Measurements from ENCODE around the gene KCNG2.
A peak's percentile ranks its signal among the peaks of the same experiment; 100 is the strongest.

KCNG2 gene

DNA sequence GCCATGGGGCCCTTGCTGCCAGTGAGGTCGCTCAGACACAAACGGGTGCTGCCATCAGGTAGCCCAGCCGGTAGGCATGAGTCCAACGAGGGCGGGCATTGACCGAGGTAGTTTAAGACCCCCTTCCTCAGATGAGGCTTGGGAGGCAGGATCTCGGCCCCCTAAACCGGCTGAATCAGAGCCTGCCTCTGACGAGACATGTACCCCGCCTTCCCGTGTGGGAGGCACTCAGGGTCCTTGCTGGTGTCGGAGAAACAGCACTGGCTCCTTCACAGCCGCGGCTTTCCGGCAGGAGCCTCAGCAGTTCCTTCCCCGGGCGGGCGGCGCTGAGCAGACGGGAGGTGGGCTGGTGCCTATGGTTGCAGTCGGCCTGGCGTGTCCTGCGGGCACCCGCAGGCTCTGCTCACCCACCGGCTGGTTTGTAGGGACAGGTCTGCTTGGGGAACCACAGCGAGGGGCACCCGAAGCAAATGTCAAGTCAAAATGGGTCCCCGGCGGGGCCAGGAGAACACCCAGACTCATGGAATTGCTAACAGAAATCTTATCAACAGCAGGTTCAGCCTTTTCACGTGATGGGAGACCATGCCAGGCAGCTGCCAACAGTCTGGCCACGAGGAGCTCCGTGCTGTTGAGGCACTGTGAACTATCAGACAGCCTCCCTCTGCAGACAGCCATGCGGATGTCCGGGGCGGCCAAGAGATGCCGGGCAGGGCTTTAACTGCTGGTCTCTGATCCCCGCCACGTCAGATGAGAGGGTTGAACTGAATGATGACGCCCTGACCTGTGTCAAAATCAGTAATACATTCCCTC is 2.8 kb downstream of the KCNG2 start:
- no peak for ATAC-seq

DNA sequence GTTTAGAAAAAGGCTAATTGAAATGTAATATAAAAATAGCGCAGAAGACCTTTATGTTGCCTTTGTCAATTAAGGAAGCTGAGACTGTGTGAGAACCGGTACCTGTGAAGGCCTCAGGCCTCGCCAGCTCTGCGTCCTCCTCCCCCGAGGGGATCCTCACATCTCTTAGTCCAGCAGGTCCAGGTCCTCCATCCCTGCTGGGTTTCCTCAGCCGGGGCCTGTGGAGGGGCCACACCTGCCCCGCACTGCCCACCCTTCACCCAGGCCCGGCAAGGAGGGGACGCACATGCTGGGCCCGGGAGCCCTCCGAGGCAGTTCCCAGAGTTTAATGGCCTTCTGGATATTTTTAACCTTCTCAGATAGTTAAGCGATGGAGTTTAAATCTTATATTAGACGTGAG is 3.5 kb downstream of the KCNG2 start:
- no peak for ATAC-seq

DNA sequence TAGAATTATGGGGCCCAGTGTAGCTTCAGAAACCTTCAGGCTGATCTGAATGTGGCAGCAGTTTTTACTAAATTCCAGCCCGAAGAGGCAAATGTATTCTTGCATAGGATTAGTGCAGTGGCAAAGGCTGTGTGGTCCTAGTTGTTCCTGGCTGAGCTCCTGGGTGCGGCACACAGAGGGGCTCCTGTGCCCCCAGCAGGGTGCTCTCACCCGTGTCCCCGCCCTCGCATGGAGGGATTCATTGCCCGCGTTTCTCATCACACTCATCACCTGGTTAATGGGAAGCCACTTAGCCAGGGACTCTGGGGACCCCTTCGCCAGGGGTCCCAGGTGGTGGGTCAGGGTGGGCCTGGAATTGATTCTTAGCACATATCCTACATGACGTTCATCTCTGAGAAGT is 3.9 kb downstream of the KCNG2 start:
- no peak for ATAC-seq

DNA sequence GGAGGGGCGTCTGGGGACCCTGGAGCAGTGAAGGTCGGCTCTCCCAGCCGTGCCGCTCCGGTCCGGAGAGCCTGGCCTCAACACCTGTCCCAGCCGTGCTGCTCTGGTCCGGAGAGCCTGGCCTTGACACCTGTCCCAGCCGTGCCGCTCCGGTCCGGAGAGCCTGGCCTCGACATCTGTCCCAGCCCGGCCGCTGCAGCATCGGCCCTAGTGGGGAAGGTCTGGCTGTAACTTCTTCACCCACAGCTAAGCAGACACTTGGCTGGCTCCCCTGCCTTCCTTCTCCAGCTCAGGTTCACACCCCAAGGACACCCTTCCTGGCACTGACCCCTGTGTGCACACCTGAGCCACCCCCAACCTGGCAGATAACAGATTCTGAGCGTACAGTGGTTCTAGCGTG is 4.6 kb downstream of the KCNG2 start:
- ATAC-seq, result no peak

DNA sequence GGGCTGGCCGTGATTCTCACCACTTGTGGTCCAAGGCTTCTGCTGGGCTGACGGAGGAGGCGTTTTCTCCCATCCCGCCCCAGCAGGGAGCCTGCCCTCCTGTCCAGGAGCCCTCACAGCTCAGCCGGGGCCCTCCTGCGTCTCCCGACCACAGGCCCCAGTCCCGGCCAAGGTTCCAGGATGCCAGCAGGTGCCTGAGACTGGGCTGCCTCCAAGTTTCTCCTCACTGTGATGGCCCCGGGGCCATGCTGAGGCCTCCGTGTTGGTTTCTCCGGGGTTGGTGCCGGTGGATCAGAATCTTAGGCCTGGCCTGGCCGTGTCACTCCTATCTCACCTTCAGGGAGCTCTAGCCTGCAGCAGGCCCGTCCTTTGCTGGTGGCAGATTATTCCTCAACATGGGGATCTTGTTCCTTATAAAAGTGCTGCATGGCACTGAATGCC is 5.9 kb downstream of the KCNG2 start:
- no peak for ATAC-seq

DNA sequence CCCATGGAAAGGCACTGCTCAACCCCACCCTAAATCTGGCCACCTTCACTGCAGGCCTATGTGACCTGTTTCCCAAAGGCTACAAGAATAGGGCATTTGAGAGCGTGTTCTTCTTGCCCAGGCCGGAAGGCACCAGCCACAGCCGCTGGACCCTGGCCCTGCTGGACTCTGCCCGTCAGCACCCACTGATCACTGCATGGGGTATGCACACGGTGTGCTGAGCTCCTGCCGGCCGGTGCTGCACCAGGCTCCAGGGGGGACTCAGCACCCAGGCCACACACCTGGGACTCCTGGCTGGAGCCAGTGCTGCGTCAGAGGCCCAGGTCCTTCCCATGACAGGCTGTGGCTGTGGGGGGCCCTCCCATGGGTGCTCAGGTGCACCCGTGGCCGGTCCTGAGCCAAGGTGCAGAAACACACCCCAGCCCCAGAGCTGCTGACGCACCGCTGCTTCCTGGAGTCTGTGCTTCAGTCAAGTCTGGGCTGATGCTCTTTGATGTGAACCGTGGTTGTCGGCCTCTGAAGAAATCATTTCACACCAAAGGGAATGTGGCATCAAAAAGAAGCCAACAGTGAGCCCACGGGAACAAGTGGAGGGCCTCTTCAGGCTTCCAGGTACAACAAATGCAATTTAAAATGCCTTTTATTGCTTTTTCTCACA is 6.5 kb downstream of the KCNG2 start:
- no peak for ATAC-seq

DNA sequence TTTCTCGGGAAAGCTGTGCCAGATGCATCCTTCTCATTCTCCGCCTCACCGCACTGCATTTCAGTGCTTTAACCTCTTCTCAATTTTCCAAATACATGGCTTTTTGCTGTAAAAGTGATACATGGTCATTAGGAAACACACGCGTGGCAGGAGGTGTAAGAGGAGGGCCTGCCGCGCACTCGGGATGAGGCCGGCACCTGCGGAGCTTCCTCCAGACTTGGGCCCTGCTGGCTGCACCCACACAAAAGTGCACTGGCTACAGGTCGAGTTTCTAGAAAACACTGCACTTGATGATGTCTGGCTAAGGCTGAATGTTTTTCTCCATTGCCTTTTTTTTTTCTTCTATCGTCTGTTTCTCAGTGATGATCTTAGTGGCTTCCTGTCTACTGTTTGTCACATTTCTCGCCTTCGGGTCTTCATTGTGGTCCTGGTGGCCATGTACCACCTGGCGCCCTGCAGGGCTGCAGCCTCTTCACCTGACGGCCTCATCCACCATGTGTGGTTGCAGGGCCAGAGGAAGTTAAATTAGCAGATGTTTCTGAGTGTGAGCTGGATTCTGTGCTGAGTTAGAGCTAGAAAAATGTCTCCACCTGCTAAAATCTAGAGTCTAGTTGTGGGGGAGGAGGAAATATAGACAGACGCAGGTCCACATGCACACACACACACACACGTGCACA is 7.6 kb downstream of the KCNG2 start:
- ATAC-seq, result no peak

DNA sequence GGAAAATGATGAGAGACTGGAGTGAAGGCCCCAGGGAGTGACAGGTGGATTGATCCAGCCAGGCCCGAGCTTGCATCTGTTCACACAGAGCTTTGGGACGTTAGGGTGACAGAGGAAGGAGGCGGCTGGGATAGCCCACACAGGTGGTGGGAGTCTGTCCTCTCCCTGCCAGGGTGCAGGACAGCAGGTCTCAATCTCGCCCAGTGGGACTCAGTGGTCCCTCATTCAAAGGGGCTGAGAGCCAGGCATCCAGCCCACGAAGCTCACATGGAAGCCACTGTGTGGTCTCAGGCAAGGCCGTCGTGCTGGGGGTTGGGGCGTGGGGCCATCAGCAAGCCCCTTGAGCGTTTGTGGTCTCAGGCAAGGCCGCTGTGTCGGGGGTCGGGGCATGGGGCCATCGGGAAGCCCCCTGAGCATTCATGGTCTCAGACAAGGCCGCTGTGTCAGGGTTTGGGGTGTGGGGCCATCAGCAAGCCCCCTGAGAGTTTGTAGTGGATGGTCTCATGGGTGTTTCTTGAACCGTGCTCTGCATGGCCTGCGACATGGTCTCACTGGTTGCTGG is 8.3 kb downstream of the KCNG2 start:
- no peak for ATAC-seq

DNA sequence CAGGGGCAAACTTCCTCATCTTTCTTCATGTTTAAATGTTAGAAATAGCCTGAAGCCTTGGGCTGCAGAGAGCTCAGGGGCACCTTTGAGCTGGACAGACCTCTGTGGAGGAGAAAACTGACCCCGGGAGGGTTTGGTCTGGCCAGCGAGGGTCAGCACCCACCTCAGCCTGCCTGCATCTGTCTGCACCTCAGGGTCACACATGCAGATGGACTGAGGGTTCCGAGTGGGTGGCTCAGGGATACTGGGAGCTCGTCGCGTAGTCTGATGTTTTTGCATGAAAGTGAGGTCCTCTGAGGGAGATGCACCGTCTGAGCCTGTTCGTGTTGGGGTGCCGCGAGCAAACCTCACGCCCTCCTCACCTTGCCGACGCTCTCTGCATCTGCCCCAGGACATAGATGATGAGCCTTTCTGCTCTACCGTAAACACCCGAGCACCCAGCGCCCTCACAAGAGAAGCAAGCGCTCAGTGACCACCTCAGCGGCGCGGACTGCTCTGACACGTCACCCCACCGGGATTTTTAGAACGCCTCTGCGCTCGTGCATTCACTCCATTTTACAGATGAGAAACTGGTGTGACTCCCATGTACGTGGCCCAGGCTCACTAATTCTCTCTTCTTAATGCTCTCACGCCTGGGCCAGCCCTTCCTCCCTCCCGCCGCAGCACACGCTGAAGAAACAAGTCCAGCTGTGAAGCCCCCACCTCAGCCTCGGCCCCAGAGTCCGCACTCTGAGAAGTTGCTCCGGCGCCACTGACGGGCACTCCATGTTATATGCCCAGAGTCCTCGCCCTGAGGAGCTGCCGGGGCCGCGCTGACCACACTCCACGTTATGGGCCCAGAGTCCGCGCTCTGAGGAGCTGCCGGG is 9.5 kb downstream of the KCNG2 start:
- no peak for ATAC-seq

DNA sequence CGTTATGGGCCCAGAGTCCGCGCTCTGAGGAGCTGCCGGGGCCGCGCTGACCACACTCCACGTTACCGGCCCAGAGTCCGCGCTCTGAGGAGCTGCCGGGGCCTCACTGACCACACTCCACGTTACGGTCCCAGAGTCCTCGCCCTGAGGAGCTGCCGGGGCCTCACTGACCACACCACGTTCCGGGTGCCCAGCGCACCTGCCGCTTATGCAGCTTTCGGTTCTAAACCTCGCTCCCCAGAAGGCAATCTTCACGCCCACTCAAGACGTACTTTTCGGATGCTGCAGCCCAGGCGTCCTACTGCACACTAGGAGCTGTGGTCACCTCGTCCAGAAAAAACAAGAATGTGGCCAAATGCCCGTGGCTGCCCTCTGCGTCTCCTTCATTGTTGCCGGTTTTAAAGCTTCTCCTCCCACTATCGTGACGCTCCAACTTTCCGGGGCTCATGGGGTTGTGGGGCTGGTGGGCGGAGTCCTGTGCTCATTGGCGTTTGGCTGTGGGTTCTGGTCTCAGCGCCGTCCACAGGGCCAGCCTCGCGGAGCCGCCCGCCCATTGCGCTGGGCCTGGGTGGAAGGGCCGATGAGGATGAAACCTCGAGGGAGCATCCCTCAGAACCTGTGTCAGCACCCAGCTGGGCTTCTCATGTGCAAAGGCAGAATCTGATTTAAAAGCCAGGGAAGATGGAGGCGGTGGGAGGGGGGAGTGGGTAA is 11.9 kb downstream of the KCNG2 start:
- no peak for ATAC-seq

DNA sequence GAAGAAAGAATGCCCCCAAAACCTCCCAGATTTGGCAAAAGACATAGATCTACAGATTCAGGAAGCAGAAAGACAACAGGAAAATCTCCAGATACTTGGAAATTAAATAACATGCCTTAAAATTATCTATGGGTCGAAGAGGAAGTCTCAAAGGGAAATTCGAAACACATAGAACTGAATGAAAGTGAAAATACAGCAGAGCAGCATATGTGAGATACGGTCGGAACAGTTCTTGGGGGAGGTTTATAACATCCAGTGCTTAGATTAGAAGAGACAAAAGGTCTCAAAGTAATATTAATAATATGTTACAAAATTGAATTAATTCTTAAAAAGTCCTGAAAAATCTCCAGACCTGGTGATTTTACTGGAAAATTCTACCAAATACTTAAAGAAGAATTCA is 14.3 kb downstream of the KCNG2 start:
- no peak for ATAC-seq

DNA sequence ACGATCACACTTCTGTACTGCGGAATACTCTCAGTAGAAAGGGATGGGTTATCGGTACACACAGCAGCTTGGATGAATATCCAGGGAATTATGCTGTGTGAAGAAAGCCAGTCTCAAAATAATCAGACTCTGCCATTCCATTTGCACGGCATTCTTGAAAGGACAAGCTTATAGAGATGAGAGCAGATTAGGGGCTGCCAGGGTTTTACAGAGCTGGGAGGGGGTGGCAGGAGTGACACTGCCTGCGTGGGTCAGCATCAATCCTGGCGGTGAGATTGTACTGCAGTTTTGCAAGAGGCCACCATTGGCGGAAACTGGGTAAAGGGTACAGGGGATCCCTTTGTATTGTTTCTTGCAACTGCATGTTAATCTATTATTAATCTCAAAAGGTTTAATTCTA is 16.6 kb downstream of the KCNG2 start:
- no peak for ATAC-seq

DNA sequence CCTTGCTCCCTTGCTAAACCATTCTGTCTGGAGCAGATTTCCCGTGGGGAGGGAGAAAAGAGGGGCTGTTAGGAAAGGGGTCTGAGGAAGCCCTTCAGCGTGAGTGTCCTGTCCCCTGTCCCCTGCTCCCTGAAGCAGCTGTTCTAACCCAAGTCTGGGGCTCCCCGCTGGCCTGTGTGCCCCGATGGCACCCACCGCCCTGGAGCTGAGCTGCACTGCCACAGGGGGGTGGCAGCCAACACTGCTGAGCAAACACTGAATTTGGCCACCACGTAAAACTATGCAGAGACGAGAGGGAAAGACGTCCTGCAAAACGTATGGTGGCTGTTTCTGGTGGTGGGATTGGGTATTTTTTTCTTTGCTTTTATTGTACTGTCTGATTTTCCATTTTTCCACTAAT is 17.9 kb downstream of the KCNG2 start:
- no peak for ATAC-seq

DNA sequence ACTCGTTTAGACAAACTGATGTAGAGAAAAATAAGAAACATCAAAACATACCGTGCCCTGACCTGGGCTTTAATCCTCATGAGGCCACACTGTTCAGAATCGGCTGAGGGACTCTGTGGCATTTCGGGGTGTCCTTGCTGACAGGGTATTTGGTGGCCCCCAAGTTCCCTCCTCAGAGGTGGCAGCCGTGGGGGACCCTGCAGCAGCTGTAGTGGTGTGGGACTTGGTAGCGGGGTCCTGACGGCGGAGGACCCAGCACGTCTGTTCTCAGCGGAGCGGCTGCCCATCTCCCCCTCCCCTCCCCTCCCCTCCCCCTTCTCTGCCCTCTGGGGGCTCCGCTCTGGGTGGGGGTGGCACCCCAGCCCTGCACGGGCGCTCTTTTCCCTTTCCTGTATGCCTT is 18.4 kb downstream of the KCNG2 start:
- no peak for ATAC-seq

DNA sequence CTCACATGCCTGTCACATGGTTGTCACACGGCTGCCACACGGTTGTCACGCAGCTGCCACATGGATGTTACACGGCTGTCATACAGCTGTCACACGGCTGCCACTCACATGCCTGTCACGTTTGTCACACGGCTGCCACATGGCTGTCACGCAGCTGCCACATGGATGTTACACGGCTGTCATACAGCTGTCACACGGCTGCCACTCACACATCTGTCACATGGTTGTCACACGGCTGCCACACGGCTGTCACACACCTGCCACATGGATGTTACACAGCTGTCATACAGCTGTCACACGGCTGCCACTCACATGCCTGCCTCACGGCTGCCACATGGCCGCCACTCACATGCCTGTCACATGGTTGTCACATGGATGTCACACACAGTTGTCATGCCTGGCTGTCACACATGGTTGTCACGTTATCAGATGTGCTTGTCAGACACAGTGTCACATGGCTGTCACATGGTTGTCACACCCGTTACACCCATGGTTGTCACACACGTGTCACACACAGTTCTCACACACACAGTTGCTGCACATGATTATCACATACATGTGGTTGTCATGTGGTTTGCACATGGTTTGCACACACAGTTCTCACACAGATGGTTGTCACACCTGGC is 19.4 kb downstream of the KCNG2 start:
- ATAC-seq, result no peak

DNA sequence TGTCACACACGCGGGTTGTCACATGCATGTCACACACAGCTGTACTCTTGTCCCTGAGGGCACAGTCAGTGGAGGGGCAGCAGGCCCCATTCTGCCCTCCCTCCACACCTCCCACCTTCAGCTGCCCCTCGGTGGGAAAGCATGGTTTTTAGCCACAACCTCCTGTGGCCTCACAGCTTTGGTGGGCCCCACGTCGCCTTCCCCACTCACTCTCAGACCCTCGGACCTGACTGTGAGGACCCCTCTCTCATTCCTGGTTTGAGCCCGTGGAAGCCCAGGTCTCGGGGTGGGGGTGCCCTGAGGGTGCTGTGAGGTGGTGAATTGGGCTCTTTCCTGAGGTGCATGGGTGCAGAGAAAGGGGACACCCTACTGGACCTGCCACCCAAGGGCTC is 19.9 kb downstream of the KCNG2 start:
- ATAC-seq, result no peak

DNA sequence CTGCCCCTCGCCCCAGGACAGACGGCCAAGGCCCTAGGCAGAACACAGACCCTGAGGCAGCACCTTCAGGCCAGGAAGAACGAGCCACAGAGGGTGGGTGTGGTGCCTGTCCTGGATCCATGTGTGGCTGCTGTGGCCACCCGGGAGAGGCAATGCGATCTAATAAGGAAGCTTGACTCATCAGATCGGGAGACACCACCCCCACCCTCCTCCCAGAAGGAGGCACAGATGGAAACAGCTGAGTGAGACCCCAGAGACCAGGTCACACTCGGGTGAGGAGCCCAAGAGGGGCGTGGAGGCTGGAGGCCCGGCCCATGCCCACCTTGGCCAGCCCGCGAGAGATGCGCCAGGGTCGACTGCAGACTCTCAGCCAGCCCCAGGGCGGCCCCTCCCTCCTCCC is 20.3 kb downstream of the KCNG2 start:
- ATAC-seq, result no peak

DNA sequence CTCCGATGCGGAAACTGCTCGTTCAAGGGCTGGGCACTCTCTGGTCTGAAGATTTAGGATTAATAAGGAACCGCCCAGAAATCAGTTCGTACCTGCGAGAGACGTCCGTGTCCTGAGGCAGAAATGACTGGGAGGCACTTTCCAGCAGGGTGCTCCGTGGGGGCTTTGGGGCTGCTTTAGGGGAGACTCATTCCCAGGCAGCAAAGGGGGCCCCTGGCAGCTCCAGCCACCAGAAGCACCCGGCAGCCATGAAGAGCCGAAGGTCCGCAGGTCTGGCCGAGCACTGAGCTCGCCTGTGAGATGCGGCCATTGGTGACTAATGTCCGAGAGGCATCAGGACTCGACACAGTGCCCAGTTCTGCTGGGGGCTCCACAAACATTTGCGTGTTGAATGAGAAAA is 20.9 kb downstream of the KCNG2 start:
- ATAC-seq, result no peak

DNA sequence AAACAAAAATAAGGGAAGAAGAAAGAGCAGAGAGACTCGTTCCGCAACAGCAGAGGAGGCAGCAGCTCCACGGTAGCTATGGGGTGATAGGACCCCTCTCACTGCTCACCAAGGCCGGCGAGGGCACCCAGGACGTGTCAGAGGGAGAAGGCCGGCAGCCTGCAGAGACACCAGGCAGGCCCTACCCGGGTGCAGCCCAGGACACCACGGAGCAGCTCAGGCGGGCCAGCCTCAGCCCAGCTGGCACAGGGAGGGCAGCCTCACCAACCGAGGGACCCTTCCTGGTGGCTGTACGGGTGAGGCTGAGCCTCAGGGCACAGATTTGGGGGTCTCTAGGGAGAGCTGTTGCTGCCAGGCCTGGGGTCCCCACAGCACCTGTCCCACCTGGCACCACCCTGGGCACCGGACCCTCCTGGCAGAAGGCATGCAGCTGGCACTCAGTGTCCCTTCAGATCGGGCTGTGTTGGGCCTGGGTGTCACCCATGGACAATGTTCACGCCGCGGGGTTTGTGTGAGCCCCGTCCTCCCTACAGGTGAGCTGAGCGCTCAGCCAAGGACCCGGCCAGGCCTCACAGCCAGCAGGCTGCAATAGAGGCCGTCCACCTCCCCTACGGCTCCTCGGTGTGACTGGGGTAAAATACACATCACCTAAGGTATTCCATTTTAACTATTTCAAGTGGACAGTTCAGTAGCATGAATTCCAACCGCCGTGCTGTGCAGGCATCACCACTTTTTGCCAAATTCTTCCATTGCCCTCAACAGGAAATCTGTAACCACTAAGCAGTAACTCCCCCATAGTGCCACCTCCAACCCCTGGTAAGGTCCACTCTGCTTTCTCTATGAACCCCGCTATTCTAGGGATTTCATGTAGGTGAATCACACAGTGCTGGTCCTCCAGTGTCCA is 21.6 kb downstream of the KCNG2 start:
- ATAC-seq, result no peak

DNA sequence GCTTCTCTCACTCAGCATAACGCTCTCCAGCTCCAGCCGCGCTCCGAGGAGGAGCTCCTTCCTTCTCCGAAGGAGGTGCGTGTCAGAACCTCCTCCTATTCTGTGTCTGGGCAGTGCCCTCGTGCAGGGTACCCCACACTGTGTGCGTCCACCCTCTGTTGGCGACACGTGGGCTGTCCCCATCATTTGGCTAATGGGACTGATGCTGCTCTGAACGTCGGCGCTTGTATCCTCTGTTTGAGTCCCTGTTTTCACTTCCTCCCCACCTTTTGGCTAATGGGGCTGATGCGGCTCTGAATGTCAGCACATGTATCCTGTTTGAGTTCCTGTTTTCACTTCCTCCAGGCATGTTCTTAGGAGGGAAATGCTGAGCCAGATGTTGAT is 22.2 kb downstream of the KCNG2 start:
- peak in 1 of 2 donors; percentile 32 for ATAC-seq

Measured in activated CD4-positive, CD25-positive, alpha-beta regulatory T cell treated with anti-CD3 and anti-CD28 coated beads, Interleukin-2, amount 50 U/mL, for 24 hours (primary cell).